Stomach smooth muscle (tissue), 2 donors: ENCODE results near the gene CCDC200.

Experiments
- H3K27ac ChIP-seq: one replicate; pipeline ENCODE4 v1.7.0; 2013; ENCODE audit warnings: mild to moderate bottlenecking, low read length, inconsistent platforms
- H3K27me3 ChIP-seq, 2 donors: one replicate each; pipeline ENCODE4 v1.7.0; 2013; ENCODE audit warnings: low read length in 2 of 2; ENCODE audit not compliant: insufficient read depth in 2 of 2, control insufficient read depth in 1 of 2
- H3K36me3 ChIP-seq, 2 donors: one replicate each; pipeline ENCODE4 v1.7.0; 2013; ENCODE audit warnings: low read length in 2 of 2; ENCODE audit not compliant: control insufficient read depth in 2 of 2, insufficient read depth in 2 of 2
- H3K4me1 ChIP-seq: one replicate; pipeline ENCODE4 v1.7.0; 2013; ENCODE audit warnings: low read length; ENCODE audit not compliant: control insufficient read depth, insufficient read depth
- H3K4me3 ChIP-seq, 2 donors: one replicate each; pipeline ENCODE4 v1.7.0; 2013; ENCODE audit warnings: low read length in 2 of 2
- H3K9ac ChIP-seq, 2 donors: one replicate each; pipeline ENCODE4 v1.7.0; 2013; ENCODE audit warnings: low read length in 2 of 2, mild to moderate bottlenecking in 1 of 2
- H3K9me3 ChIP-seq, 2 donors: one replicate each; pipeline ENCODE4 v1.7.0; 2013; ENCODE audit warnings: low read length in 2 of 2; ENCODE audit not compliant: control insufficient read depth in 2 of 2
- donor health status: healthy.
- donor health status: Pancreatic carcinoma.

The CCDC200 gene

GRCh38 chr17:43183921-43184320 lies 44.5 kb downstream of the CCDC200 start:
- H3K36me3 ChIP-seq, result peaks cover 23 to 32% of the 10 kb centered on the region in 2 donors
- no peak overlapping the region for H3K4me3 ChIP-seq
- H3K4me1 ChIP-seq, result no peaks in the 10 kb centered on the region
- no peak overlapping the region for H3K27ac ChIP-seq
- no peaks in the 10 kb centered on the region for H3K9me3 ChIP-seq
- H3K27me3 ChIP-seq, result no peaks in the 10 kb centered on the region
- H3K9ac ChIP-seq, result no peak overlapping the region

- peak overlapping the region in 1 of 2 donors; percentile 1 for H3K9ac ChIP-seq
- H3K4me3 ChIP-seq, result peak overlapping the region in 1 of 2 donors; percentile 35
- no peak overlapping the region for H3K27ac ChIP-seq
- peaks cover 23 to 27% of the 10 kb centered on the region in 2 donors for H3K36me3 ChIP-seq
- H3K27me3 ChIP-seq, result no peaks in the 10 kb centered on the region
- H3K9me3 ChIP-seq, result no peaks in the 10 kb centered on the region
- H3K4me1 ChIP-seq, result peaks cover 23% of the 10 kb centered on the region
Measured at GRCh38 chr17:43176119-43176570, 52.3 kb downstream of the CCDC200 start.

GRCh38 chr17:43175213-43176118 lies 53.0 kb downstream of the CCDC200 start:
- Histone ChIP-seq H3K27ac (no peak overlapping the region), H3K36me3 (peaks cover 20 to 27% of the 10 kb centered on the region in 2 donors), H3K9ac (peak overlapping the region in 1 of 2 donors; percentile 9), H3K9me3 (no peaks in the 10 kb centered on the region), H3K4me3 (peak overlapping the region; percentile 17 to 35), H3K27me3 (no peaks in the 10 kb centered on the region), H3K4me1 (peaks cover 23% of the 10 kb centered on the region)

GRCh38 chr17:43171586-43172487 lies 56.6 kb downstream of the CCDC200 start:
- H3K36me3 ChIP-seq, result peaks cover 0 to 9% of the 10 kb centered on the region in 2 donors
- H3K9ac ChIP-seq, result peak overlapping the region; percentile 96 to 100
- H3K27me3 ChIP-seq, result no peaks in the 10 kb centered on the region
- peak overlapping the region; percentile 99 for H3K27ac ChIP-seq
- H3K4me3 ChIP-seq, result peak overlapping the region; percentile 95 to 96
- peaks cover 33% of the 10 kb centered on the region for H3K4me1 ChIP-seq
- H3K9me3 ChIP-seq, result no peaks in the 10 kb centered on the region
